Testis (tissue), 2 donors: ENCODE data around the gene GGCX.

Source experiments
- POLR2A ChIP-seq: fragments of 450-650 bp; IDR thresholded peaks from one replicate; pipeline ENCODE4 v1.6.1; 2017; ENCODE audit warnings: antibody characterized with exemption, mild to moderate bottlenecking, moderate library complexity
- TF ChIP-seq, protein P1 (sequence below), 3 experiments: fragments of 450-650 bp in 2 of 3; fragments of 200-600 bp in 1 of 3; sonication (generic) in 1 of 3; IDR thresholded peaks; one replicate each; pipeline ENCODE4 v1.5.1; 2016 to 2019; ENCODE audit warnings: antibody characterized with exemption in 3 of 3, mild to moderate bottlenecking in 2 of 3, moderate library complexity in 1 of 3

DNA sequence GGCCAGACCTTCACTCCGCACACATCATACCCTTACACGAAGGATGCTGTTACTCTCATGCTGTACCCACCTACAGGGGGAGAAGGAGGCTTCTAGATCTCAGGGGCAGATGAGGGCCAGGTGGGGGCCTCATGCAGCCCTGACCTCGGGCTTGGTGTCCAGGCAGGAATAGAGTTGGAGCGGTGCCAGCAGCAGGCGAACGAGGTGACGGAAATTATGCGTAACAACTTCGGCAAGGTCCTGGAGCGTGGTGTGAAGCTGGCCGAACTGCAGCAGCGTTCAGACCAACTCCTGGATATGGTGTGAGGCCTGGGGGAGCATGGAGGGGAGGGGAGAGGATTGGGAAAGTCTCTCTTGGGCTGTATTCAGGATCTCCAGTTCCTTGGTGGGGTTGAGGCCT is 30.3 kb upstream of the GGCX start:
- TF ChIP-seq, protein P1, sequence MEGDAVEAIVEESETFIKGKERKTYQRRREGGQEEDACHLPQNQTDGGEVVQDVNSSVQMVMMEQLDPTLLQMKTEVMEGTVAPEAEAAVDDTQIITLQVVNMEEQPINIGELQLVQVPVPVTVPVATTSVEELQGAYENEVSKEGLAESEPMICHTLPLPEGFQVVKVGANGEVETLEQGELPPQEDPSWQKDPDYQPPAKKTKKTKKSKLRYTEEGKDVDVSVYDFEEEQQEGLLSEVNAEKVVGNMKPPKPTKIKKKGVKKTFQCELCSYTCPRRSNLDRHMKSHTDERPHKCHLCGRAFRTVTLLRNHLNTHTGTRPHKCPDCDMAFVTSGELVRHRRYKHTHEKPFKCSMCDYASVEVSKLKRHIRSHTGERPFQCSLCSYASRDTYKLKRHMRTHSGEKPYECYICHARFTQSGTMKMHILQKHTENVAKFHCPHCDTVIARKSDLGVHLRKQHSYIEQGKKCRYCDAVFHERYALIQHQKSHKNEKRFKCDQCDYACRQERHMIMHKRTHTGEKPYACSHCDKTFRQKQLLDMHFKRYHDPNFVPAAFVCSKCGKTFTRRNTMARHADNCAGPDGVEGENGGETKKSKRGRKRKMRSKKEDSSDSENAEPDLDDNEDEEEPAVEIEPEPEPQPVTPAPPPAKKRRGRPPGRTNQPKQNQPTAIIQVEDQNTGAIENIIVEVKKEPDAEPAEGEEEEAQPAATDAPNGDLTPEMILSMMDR (IDR thresholded peaks at IDR 0.05) = no peak
- no peak for TF ChIP-seq POLR2A
